ENCODE measurements around the gene RBMS3. TPM values are rescaled to one million over a fixed set of nuclear protein-coding genes. Genes with fewer than 3 reads are reported as not detected.

Gene RBMS3
- total RNA-seq, 2 donors from 2014 or later: 2.8 to 9.6 TPM

DNA sequence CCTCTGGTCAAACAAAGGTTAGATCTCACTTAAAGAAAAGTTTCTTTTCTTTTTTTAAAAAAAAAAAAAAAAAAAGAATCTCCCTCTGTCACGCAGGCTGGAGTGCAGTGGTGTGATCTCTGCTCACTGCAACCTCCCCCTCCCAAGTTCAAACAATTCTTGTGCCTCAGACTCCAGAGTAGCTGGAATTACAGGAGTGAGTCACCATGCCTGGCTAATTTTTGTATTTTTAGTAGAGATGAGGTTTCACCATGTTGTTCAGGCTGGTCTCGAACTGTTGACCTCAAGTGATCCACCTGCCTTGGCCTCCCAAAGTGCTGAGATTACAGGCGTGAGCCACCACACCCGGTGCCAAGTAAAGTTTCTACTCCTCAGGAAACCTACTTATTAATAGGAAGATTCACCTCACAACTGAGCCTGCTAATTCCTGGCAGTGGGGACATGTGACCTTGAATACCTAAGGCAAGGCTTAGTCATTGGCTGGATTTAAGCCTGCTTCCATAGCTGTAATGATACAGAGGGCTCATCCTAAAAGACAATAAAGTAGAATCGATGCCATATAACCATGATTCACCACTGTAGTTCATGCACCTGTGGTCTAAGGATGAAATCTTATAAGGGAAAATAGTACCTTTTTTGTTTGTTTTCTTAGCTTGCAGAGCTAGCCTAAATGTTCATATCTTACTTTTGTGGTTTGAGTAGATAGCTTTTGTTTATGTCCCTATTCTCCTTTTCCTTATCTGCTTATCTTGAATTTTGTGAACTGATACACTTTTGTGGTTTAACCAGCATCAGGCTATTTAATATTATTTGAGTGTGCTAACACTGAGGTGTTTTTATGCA, 24.8 kb upstream of the RBMS3 start:
- no peaks in the 10 kb centered on the region for H3K27me3 ChIP-seq
- no peak overlapping the region for H3K4me3 ChIP-seq
- H3K4me1 ChIP-seq: no peaks in the 10 kb centered on the region
- H3K9me3 ChIP-seq: no peaks in the 10 kb centered on the region
- H3K9ac ChIP-seq (ENCODE audit: low read depth in 2 of 2, low read length in 2 of 2): no peak overlapping the region
- DNase-seq: no peak
- no peaks in the 10 kb centered on the region for H3K36me3 ChIP-seq
- TF ChIP-seq, protein P1, sequence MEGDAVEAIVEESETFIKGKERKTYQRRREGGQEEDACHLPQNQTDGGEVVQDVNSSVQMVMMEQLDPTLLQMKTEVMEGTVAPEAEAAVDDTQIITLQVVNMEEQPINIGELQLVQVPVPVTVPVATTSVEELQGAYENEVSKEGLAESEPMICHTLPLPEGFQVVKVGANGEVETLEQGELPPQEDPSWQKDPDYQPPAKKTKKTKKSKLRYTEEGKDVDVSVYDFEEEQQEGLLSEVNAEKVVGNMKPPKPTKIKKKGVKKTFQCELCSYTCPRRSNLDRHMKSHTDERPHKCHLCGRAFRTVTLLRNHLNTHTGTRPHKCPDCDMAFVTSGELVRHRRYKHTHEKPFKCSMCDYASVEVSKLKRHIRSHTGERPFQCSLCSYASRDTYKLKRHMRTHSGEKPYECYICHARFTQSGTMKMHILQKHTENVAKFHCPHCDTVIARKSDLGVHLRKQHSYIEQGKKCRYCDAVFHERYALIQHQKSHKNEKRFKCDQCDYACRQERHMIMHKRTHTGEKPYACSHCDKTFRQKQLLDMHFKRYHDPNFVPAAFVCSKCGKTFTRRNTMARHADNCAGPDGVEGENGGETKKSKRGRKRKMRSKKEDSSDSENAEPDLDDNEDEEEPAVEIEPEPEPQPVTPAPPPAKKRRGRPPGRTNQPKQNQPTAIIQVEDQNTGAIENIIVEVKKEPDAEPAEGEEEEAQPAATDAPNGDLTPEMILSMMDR (IDR thresholded peaks at IDR 0.05): no peak
- no peak overlapping the region for H3K27ac ChIP-seq
- intact Hi-C loops (cut with DNase I): no loop called here

DNA sequence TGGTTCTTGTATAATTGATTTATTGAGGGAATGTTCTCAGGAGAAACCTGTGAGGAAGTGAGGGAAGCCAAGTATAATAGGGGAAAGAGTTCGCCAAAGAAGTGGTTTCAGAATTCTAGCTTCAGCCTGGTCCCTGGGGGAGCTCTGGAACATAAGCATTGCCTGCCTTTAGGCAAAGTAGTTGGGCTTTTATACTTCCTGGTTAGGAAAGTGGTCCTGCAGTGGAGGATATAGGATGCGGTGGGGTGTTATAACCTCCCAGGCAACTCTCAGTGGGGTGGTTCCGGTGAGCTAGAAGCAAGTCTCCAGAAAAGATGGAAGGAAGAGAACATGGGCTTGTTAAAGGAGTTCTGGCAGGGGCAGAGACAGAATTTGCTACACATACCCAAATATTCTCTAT, 22.7 kb upstream of the RBMS3 start:
- Histone ChIP-seq H3K4me1 (no peaks in the 10 kb centered on the region), H3K9me3 (no peaks in the 10 kb centered on the region), H3K36me3 (no peaks in the 10 kb centered on the region), H3K27ac (no peak overlapping the region), H3K9ac (ENCODE audit: low read depth in 2 of 2, low read length in 2 of 2) (no peak overlapping the region), H3K4me3 (no peak overlapping the region), H3K27me3 (no peaks in the 10 kb centered on the region)
- DNase-seq: no peak
- intact Hi-C loops (cut with DNase I): no loop called here
- TF ChIP-seq, protein P1 (IDR thresholded peaks at IDR 0.05): no peak

DNA sequence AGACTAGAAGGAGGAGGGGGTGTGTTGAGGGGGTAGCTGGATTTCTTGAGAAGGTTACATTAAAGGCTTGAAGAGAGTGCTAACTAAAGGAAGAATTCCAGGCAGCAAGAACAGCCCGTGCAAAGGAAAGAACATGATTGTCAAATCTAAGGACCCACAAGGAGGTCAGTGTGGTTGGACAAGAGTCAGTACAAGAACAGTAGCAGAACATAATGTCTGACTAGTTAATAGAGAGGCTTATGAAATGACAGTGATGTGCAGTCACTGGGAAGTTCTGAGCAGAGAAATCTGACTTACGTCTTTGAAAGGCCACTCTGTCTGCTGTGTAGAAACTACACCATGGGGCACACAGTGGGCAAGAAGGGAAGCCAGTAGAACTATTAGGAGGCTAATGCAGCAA, 19.8 kb upstream of the RBMS3 start:
- TF ChIP-seq, protein P1 (IDR thresholded peaks at IDR 0.05): no peak
- intact Hi-C loops (cut with DNase I): no loop called here
- H3K9me3 ChIP-seq: no peaks in the 10 kb centered on the region
- DNase-seq: no peak
- H3K9ac ChIP-seq (ENCODE audit: low read depth in 2 of 2, low read length in 2 of 2): no peak overlapping the region
- H3K27me3 ChIP-seq: no peaks in the 10 kb centered on the region
- no peak overlapping the region for H3K4me3 ChIP-seq
- H3K27ac ChIP-seq: no peak overlapping the region
- no peaks in the 10 kb centered on the region for H3K4me1 ChIP-seq
- H3K36me3 ChIP-seq: no peaks in the 10 kb centered on the region

DNA sequence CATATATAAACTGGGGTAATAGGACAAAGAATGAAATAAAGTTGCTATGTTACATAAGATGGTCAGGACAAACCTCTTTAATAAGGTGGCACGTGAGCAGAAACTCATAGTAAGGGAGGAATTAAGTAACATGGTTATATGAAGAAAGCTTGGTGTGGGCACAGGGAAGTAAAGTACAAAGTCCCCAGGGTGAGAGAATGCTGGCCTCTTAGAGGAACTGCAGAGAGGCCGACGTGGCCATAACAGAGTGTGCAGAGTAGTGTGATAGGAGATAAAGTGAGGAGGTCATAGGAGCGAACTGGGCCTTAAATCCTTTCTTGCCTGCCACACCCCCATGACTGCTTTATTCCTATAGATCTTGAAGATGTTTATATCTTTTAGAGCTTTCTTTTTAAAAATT, 17.4 kb upstream of the RBMS3 start:
- no peak overlapping the region for H3K9ac ChIP-seq (ENCODE audit: low read depth in 2 of 2, low read length in 2 of 2)
- TF ChIP-seq, protein P1 (IDR thresholded peaks at IDR 0.05): no peak
- H3K27ac ChIP-seq: no peak overlapping the region
- H3K4me3 ChIP-seq: no peak overlapping the region
- no peaks in the 10 kb centered on the region for H3K4me1 ChIP-seq
- H3K27me3 ChIP-seq: no peaks in the 10 kb centered on the region
- no peaks in the 10 kb centered on the region for H3K9me3 ChIP-seq
- DNase-seq: no peak
- no peaks in the 10 kb centered on the region for H3K36me3 ChIP-seq
- intact Hi-C loops (cut with DNase I): no loop called here

DNA sequence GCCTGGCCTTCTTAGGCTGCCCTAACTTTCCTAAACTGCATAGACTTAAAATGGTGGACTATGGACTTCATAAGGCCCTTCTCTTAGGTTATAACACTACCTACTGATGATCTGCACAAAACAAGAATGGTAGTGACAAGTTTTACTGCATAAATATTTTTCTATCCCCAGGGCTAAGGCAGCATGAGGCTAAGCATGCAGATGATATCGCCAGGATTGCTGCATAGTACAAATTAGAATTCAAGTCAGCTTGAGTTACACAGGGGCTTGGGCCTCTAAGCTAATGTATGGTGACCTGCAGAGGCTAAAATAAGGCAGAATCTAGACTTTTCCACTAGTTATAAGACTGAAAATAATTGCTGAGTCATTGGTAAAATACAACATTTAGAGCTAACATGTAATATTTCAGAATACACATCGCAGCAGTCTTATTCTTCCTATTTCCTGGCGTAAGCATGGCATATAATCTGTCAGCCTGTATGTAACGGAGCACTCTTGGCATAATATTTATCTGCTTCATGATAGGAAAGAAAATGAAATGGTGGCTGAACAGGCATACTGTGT, 15.3 kb upstream of the RBMS3 start:
- intact Hi-C loops (cut with DNase I): no loop called here
- no peaks in the 10 kb centered on the region for H3K4me1 ChIP-seq
- no peak overlapping the region for H3K4me3 ChIP-seq
- no peaks in the 10 kb centered on the region for H3K36me3 ChIP-seq
- H3K27me3 ChIP-seq: no peaks in the 10 kb centered on the region
- H3K9ac ChIP-seq (ENCODE audit: low read depth in 2 of 2, low read length in 2 of 2): no peak overlapping the region
- no peaks in the 10 kb centered on the region for H3K9me3 ChIP-seq
- TF ChIP-seq, protein P1 (IDR thresholded peaks at IDR 0.05): no peak
- DNase-seq: no peak
- no peak overlapping the region for H3K27ac ChIP-seq

Measured in colonic mucosa (tissue), 4 donors.